B cell (primary cell): Measurements from ENCODE around the gene SPACA5B. TPM values are rescaled to one million over a fixed set of nuclear protein-coding genes. Genes with fewer than 3 reads are reported as not detected.
"Not testable (repeated sequence)": the region's sequence is repeated elsewhere in the genome, so short reads cannot be mapped to it uniquely, and the experiment has no call there.

ENCODE experiments used
- ATAC-seq: fragments of 200-7000 bp; cut with Tn5 transposase; one replicate; pipeline ENCODE4 v1.10.0; 2021; ENCODE audit warnings: low read depth, mild to moderate bottlenecking, moderate number of reproducible peaks, moderate library complexity
- CTCF ChIA-PET: fragments of 350-600 bp; sonication (Branson Sonifier 250); formaldehyde crosslinking; loops from one replicate; lab custom pipeline; 2021; ENCODE audit warnings: antibody characterized with exemption, inconsistent platforms; lab: Charles Lee
- POLR2A ChIA-PET: fragments of 350-600 bp; sonication (Branson Sonifier 250); formaldehyde crosslinking; loops from one replicate; lab custom pipeline; 2021; ENCODE audit warnings: antibody characterized with exemption; lab: Charles Lee
- DNase-seq: peaks from one replicate; pipeline ENCODE4 v3.0.0; 2013
- H2AFZ ChIP-seq: 2 replicates; pipeline ENCODE4 v1.6.1; 2012; ENCODE audit warnings: mild to moderate bottlenecking, low read depth, low read length; ENCODE audit not compliant: insufficient read depth, poor library complexity, severe bottlenecking
- H3K27ac ChIP-seq, 2 donors: 1 replicate in 1 of 2; 2 replicates in 1 of 2; pipeline ENCODE4 v1.5.1; 2012 to 2013; ENCODE audit warnings: low read length in 2 of 2, mild to moderate bottlenecking in 2 of 2, moderate library complexity in 1 of 2
- H3K27me3 ChIP-seq, 4 experiments: fragments of 200-600 bp in 1 of 4; sonication (generic) in 1 of 4; replicated peaks in 1 of 4; 1 replicate in 2 of 4; 2 replicates in 2 of 4; pipeline versions ENCODE4 v1.6.1 to v1.7.0; 2013 to 2016; ENCODE audit warnings: low read length in 3 of 4, mild to moderate bottlenecking in 2 of 4, mixed read lengths in 1 of 4, moderate library complexity in 1 of 4; ENCODE audit not compliant: insufficient read depth in 4 of 4, control insufficient read depth in 3 of 4; ENCODE audit errors: control extremely low read depth in 1 of 4
- H3K36me3 ChIP-seq, 2 experiments: replicated peaks in 1 of 2; 1 replicate in 1 of 2; 2 replicates in 1 of 2; pipeline versions ENCODE4 v1.6.1 to v1.7.1; 2013; ENCODE audit warnings: low read length in 1 of 2; ENCODE audit not compliant: insufficient read depth in 2 of 2, control insufficient read depth in 1 of 2; ENCODE audit errors: control extremely low read depth in 1 of 2, extremely low read depth in 1 of 2
- H3K4me1 ChIP-seq, 2 donors: fragments of 200-600 bp in 1 of 2; sonication (generic) in 1 of 2; 1 replicate in 1 of 2; 2 replicates in 1 of 2; pipeline versions ENCODE4 v1.5.1 to v1.6.1; 2013 to 2017; ENCODE audit warnings: low read length in 2 of 2; ENCODE audit not compliant: control insufficient read depth in 2 of 2, insufficient read depth in 2 of 2
- H3K4me2 ChIP-seq: replicated peaks from 2 replicates; pipeline ENCODE3; 2012; ENCODE audit warnings: mild to moderate bottlenecking, low read depth, low read length; ENCODE audit not compliant: poor library complexity, severe bottlenecking
- H3K4me3 ChIP-seq, 5 experiments: fragments of 200-600 bp in 1 of 5; sonication (generic) in 1 of 5; 1 replicate in 3 of 5; 2 replicates in 2 of 5; pipeline versions ENCODE4 v1.5.1 to v1.7.0; 2011 to 2016; ENCODE audit warnings: low read length in 4 of 5, mild to moderate bottlenecking in 4 of 5, low read depth in 2 of 5, control low read depth in 1 of 5, moderate library complexity in 1 of 5; ENCODE audit not compliant: insufficient read depth in 1 of 5; ENCODE audit errors: control extremely low read depth in 1 of 5, extremely low read depth in 1 of 5
- H3K79me2 ChIP-seq: fragments of 200-600 bp; sonication (generic); one replicate; pipeline ENCODE4 v1.6.0; 2016; ENCODE audit warnings: low read length; ENCODE audit not compliant: control insufficient read depth, insufficient read depth
- H3K9ac ChIP-seq: fragments of 200-600 bp; sonication (generic); 2 replicates; pipeline ENCODE4 v1.6.1; 2017; ENCODE audit warnings: mild to moderate bottlenecking, low read length, moderate library complexity
- H3K9me3 ChIP-seq, 3 donors: one replicate each; pipeline versions ENCODE4 v1.6.1 to v1.7.1; 2013; ENCODE audit warnings: low read length in 2 of 3; ENCODE audit not compliant: control insufficient read depth in 2 of 3, insufficient read depth in 1 of 3; ENCODE audit errors: control extremely low read depth in 1 of 3
- H4K20me1 ChIP-seq: 2 replicates; pipeline ENCODE4 v1.6.0; 2012; ENCODE audit warnings: mild to moderate bottlenecking, low read length; ENCODE audit not compliant: insufficient read depth, control insufficient read depth, poor library complexity, severe bottlenecking
- H3K27ac Mint-ChIP-seq: one replicate; pipeline ENCODE4 v1.8.0; 2021; ENCODE audit warnings: mixed read lengths
- H3K27me3 Mint-ChIP-seq: one replicate; pipeline ENCODE4 v1.8.0; 2021; ENCODE audit warnings: mixed read lengths
- H3K4me1 Mint-ChIP-seq: one replicate; pipeline ENCODE4 v1.8.0; 2021; ENCODE audit warnings: mixed read lengths
- H3K4me3 Mint-ChIP-seq: one replicate; pipeline ENCODE4 v1.8.0; 2021; ENCODE audit warnings: mixed read lengths
- H3K9me3 Mint-ChIP-seq: one replicate; pipeline ENCODE4 v1.8.0; 2022; ENCODE audit warnings: mixed read lengths; ENCODE audit not compliant: insufficient read depth
- EZH2 ChIP-seq: IDR thresholded peaks from 2 replicates; pipeline ENCODE4 v1.6.1; 2012; ENCODE audit warnings: borderline replicate concordance, low read depth, mild to moderate bottlenecking, moderate library complexity, low read length; ENCODE audit not compliant: insufficient read depth, poor library complexity, severe bottlenecking
- WGBS: methylation state at CpG from one replicate; pipeline ENCODE4 v1.1.5; 2013; ENCODE audit warnings: missing lambda C conversion rate; ENCODE audit not compliant: insufficient coverage; 5-methylcytosine and 5-hydroxymethylcytosine counted together
- intact Hi-C: fragments of 100-400 bp; cut with micrococcal nuclease; formaldehyde crosslinking; loops from one replicate; pipeline ENCODE4 v1.10.0; 2022
- polyA plus RNA-seq: library from polyadenylated mRNA; depleted of rRNA; stranded (reverse); fragments of >200 nt; gene quantifications from 2 replicates; pipeline ENCODE4 v1.2.3, GENCODE V29; 2012
- total RNA-seq, 2 donors: library from RNA; stranded (reverse); fragments of 120-200 nt in 1 of 2; gene quantifications; 1 replicate in 1 of 2; 2 replicates in 1 of 2; pipeline versions ENCODE4 v1.2.3 to v1.2.4, GENCODE V29; 2013 to 2022
- TF ChIP-seq, protein P1 (sequence below): fragments of 200-600 bp; IDR thresholded peaks from one replicate; pipeline ENCODE4 v1.8.0; 2022; ENCODE audit warnings: antibody characterized with exemption, mild to moderate bottlenecking

SPACA5B gene
- total and polyA plus RNA-seq, 2 donors (not counting 1 experiment from before 2014, with no cell fraction given) = not detected

GRCh38 chrX:48090123-48090522 lies 40.3 kb upstream of the SPACA5B start:
- Histone ChIP-seq H3K27ac (no peak overlapping the region), H3K4me3 (no peak overlapping the region), H3K79me2 (no peaks in the 10 kb centered on the region), H2AFZ (no peak overlapping the region), H3K4me1 (no peaks in the 10 kb centered on the region), H3K9me3 (no peaks in the 10 kb centered on the region), H3K36me3 (no peaks in the 10 kb centered on the region), H4K20me1 (no peaks in the 10 kb centered on the region), H3K4me2 (no peak overlapping the region), H3K9ac (no peak overlapping the region), H3K27me3 (no peaks in the 10 kb centered on the region)
- WGBS = no CpG with 5 or more reads among the region's 5 CpGs
- CTCF ChIA-PET = no interaction called here
- DNase-seq (no peak), ATAC-seq (no peak)
- Mint-ChIP-seq H3K9me3 (no peaks in the 10 kb centered on the region), H3K4me3 (no peak overlapping the region), H3K27me3 (no peaks in the 10 kb centered on the region), H3K4me1 (no peaks in the 10 kb centered on the region), H3K27ac (no peak overlapping the region)
- TF ChIP-seq, protein P1, sequence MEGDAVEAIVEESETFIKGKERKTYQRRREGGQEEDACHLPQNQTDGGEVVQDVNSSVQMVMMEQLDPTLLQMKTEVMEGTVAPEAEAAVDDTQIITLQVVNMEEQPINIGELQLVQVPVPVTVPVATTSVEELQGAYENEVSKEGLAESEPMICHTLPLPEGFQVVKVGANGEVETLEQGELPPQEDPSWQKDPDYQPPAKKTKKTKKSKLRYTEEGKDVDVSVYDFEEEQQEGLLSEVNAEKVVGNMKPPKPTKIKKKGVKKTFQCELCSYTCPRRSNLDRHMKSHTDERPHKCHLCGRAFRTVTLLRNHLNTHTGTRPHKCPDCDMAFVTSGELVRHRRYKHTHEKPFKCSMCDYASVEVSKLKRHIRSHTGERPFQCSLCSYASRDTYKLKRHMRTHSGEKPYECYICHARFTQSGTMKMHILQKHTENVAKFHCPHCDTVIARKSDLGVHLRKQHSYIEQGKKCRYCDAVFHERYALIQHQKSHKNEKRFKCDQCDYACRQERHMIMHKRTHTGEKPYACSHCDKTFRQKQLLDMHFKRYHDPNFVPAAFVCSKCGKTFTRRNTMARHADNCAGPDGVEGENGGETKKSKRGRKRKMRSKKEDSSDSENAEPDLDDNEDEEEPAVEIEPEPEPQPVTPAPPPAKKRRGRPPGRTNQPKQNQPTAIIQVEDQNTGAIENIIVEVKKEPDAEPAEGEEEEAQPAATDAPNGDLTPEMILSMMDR = no peak
- TF ChIP-seq EZH2 = no peak
- intact Hi-C loops = no loop called here
- POLR2A ChIA-PET = no interaction called here

GRCh38 chrX:48092558-48092957 lies 37.9 kb upstream of the SPACA5B start:
- H3K4me3 Mint-ChIP-seq, H2AFZ ChIP-seq, H3K27me3 Mint-ChIP-seq, CTCF ChIA-PET, H4K20me1 ChIP-seq, H3K27ac ChIP-seq, ATAC-seq, H3K27ac Mint-ChIP-seq, H3K4me2 ChIP-seq, intact Hi-C loops, H3K27me3 ChIP-seq, H3K4me3 ChIP-seq, H3K9ac ChIP-seq, H3K9me3 ChIP-seq, H3K9me3 Mint-ChIP-seq, H3K79me2 ChIP-seq, POLR2A ChIA-PET, DNase-seq, H3K4me1 ChIP-seq, H3K36me3 ChIP-seq, H3K4me1 Mint-ChIP-seq: not testable (repeated sequence)
- no CpG with 5 or more reads among the region's 3 CpGs for WGBS
